Naive thymus-derived CD8-positive, alpha-beta T cell (primary cell): ENCODE results near the gene PDGFB. TPM values are rescaled to one million over a fixed set of nuclear protein-coding genes. Genes with fewer than 3 reads are reported as not detected.

Source experiments
- ATAC-seq, 2 donors: fragments of 150-1000 bp; cut with Tn5 transposase in 1 of 2; sonication (Bioruptor Pico), chemical (Tn5 transposase) in 1 of 2; 1 replicate in 1 of 2; 2 replicates in 1 of 2; pipeline ENCODE4 v1.10.0; 2021; ENCODE audit warnings: mild to moderate bottlenecking in 2 of 2, moderate library complexity in 2 of 2
- POLR2A ChIA-PET: fragments of 350-600 bp; sonication (Branson Sonifier 250); formaldehyde crosslinking; loops from one replicate; lab custom pipeline; 2021; ENCODE audit warnings: antibody characterized with exemption; lab: Charles Lee
- DNase-seq, 10 donors: peaks; one replicate each; pipeline versions ENCODE4 v3.0.0 to v3.0.0-alpha.2; 2020 to 2022
- H3K27ac Mint-ChIP-seq, 10 donors: one replicate each; pipeline ENCODE4 v1.8.0; 2020 to 2022; ENCODE audit warnings: mild to moderate bottlenecking in 10 of 10, mixed read lengths in 10 of 10, moderate library complexity in 4 of 10, inconsistent platforms in 1 of 10
- H3K27me3 Mint-ChIP-seq, 5 donors: one replicate each; pipeline ENCODE4 v1.8.0; 2021 to 2022; ENCODE audit warnings: mixed read lengths in 5 of 5
- H3K36me3 Mint-ChIP-seq, 3 donors: one replicate each; pipeline ENCODE4 v1.8.0; 2020 to 2022; ENCODE audit warnings: mixed read lengths in 3 of 3, mild to moderate bottlenecking in 2 of 3, inconsistent platforms in 1 of 3
- H3K4me1 Mint-ChIP-seq, 4 donors: one replicate each; pipeline ENCODE4 v1.8.0; 2021 to 2022; ENCODE audit warnings: mixed read lengths in 4 of 4
- H3K4me3 Mint-ChIP-seq, 10 donors: one replicate each; pipeline ENCODE4 v1.8.0; 2020 to 2022; ENCODE audit warnings: mild to moderate bottlenecking in 10 of 10, mixed read lengths in 10 of 10, moderate library complexity in 6 of 10, inconsistent platforms in 1 of 10
- H3K9me3 Mint-ChIP-seq, 9 donors: one replicate each; pipeline ENCODE4 v1.8.0; 2020 to 2022; ENCODE audit warnings: mixed read lengths in 9 of 9, mild to moderate bottlenecking in 3 of 9, inconsistent platforms in 1 of 9, moderate library complexity in 1 of 9
- polyA plus RNA-seq, 3 donors: library from polyadenylated mRNA; unstranded; fragments of 300-500 nt; fragmentation: Illumina TruSeq; gene quantifications; one replicate each; pipeline ENCODE4 v1.2.3, GENCODE V29; 2021
- total RNA-seq, 8 experiments: library from RNA in 2 of 8; stranded (reverse) in 2 of 8; gene quantifications; one replicate each; pipeline ENCODE4 v1.2.3 and lab custom pipeline; 2021 to 2026

PDGFB gene
- total and polyA plus RNA-seq, 5 experiments from 2014 or later = 1.0 to 10.1 (median 3.9) TPM

GRCh38 chr22:39250131-39250530, 5.3 kb upstream of the PDGFB start:
- Mint-ChIP-seq H3K27me3 (peaks cover 6 to 74% (median 26%) of the 10 kb centered on the region in 5 donors), H3K36me3 (peaks cover 0 to 15% (median 0%) of the 10 kb centered on the region in 3 donors), H3K9me3 (no peaks in the 10 kb centered on the region), H3K27ac (no peak overlapping the region), H3K4me1 (peaks cover 19 to 32% (median 24%) of the 10 kb centered on the region in 4 donors), H3K4me3 (no peak overlapping the region)
- POLR2A ChIA-PET = interaction anchor here (0.9 kb wide), 1 partner anchor 69 kb away, joined by 5 read pairs; no protein-coding TSS in a partner anchor
- DNase-seq (no peak), ATAC-seq (no peak)

GRCh38 chr22:39249086-39249704, 4.4 kb upstream of the PDGFB start:
- H3K36me3 Mint-ChIP-seq = peaks cover 0 to 15% (median 0%) of the 10 kb centered on the region in 3 donors
- no peaks in the 10 kb centered on the region for H3K9me3 Mint-ChIP-seq
- peaks cover 0 to 67% (median 26%) of the 10 kb centered on the region in 5 donors for H3K27me3 Mint-ChIP-seq

GRCh38 chr22:39248254-39248653, 3.5 kb upstream of the PDGFB start:
- Mint-ChIP-seq H3K27ac (no peak overlapping the region), H3K36me3 (peaks cover 0 to 15% (median 0%) of the 10 kb centered on the region in 3 donors), H3K4me1 (peaks cover 15 to 30% (median 21%) of the 10 kb centered on the region in 4 donors), H3K27me3 (peaks cover 0 to 67% (median 26%) of the 10 kb centered on the region in 5 donors), H3K9me3 (no peaks in the 10 kb centered on the region), H3K4me3 (no peak overlapping the region)
- POLR2A ChIA-PET = interaction anchor here (0.8 kb wide), 1 partner anchor 71 kb away, joined by 3 read pairs; the partner anchor contains the start of gene RPL3
- DNase-seq (no peak), ATAC-seq (no peak)

More at GRCh38 chr22:39249086-39249704, 4.4 kb upstream of the PDGFB start:
- ATAC-seq = no peak
- DNase-seq = no peak
- H3K27ac Mint-ChIP-seq = no peak overlapping the region
- no peak overlapping the region for H3K4me3 Mint-ChIP-seq
- peaks cover 15 to 25% (median 20%) of the 10 kb centered on the region in 4 donors for H3K4me1 Mint-ChIP-seq
- POLR2A ChIA-PET = interaction anchor here (0.8 to 1.1 kb wide), 4 partner anchors 9 to 71 kb away, joined by 3 read pairs; partner anchors contain the start of gene RPL3

GRCh38 chr22:39247361-39247760, 2.6 kb upstream of the PDGFB start:
- Mint-ChIP-seq H3K27ac (no peak overlapping the region), H3K36me3 (peaks cover 0 to 15% (median 0%) of the 10 kb centered on the region in 3 donors), H3K4me1 (peaks cover 12 to 26% (median 20%) of the 10 kb centered on the region in 4 donors), H3K27me3 (peaks cover 0 to 59% (median 22%) of the 10 kb centered on the region in 5 donors), H3K9me3 (no peaks in the 10 kb centered on the region), H3K4me3 (no peak overlapping the region)
- DNase-seq = no peak
- no peak for ATAC-seq
- POLR2A ChIA-PET = interaction anchor here (0.9 kb wide), 1 partner anchor 25 kb away, joined by 3 read pairs; no protein-coding TSS in a partner anchor

- Mint-ChIP-seq H3K4me3 (no peak overlapping the region), H3K27ac (peak overlapping the region in 3 of 10 donors; percentile 40 to 72 (median 53)), H3K9me3 (no peaks in the 10 kb centered on the region), H3K36me3 (peaks cover 0 to 15% (median 0%) of the 10 kb centered on the region in 3 donors), H3K27me3 (peaks cover 0 to 54% (median 19%) of the 10 kb centered on the region in 5 donors), H3K4me1 (peaks cover 12 to 27% (median 20%) of the 10 kb centered on the region in 4 donors)
- ATAC-seq (no peak), DNase-seq (no peak)
- POLR2A ChIA-PET = interaction anchor here (0.9 to 6.0 kb wide), 2 partner anchors 25 to 95 kb away, joined by 3 to 35 read pairs; partner anchors contain the start of gene CBX7
These were observed 2.0 kb upstream of the PDGFB start for GRCh38 chr22:39246690-39247332.

- no peak for DNase-seq
- H3K27ac Mint-ChIP-seq = peak overlapping the region in 4 of 10 donors; percentile 19 to 61 (median 41)
- peaks cover 18 to 33% (median 26%) of the 10 kb centered on the region in 4 donors for H3K4me1 Mint-ChIP-seq
- H3K4me3 Mint-ChIP-seq = peak overlapping the region in 4 of 10 donors; percentile 55 to 81 (median 73)
- H3K9me3 Mint-ChIP-seq = no peaks in the 10 kb centered on the region
- POLR2A ChIA-PET = interaction anchor here (0.9 to 8.2 kb wide), 4 partner anchors 26 to 94 kb away, joined by 3 to 77 read pairs (median 19); partner anchors contain the start of genes CBX7 and RPL3
- no peak for ATAC-seq
- H3K36me3 Mint-ChIP-seq = peaks cover 0 to 15% (median 0%) of the 10 kb centered on the region in 3 donors
- H3K27me3 Mint-ChIP-seq = peaks cover 0 to 48% (median 20%) of the 10 kb centered on the region in 5 donors
These were observed 1.4 kb upstream of the PDGFB start for GRCh38 chr22:39246217-39246616.

GRCh38 chr22:39245130-39246039, 603 bp upstream of the PDGFB start:
- peaks cover 27 to 41% (median 33%) of the 10 kb centered on the region in 4 donors for H3K4me1 Mint-ChIP-seq
- ATAC-seq = no peak
- peak overlapping the region in 8 of 10 donors; percentile 29 to 82 (median 67) for H3K27ac Mint-ChIP-seq
- POLR2A ChIA-PET = interaction anchor here (0.7 to 8.2 kb wide), 8 partner anchors 8 to 96 kb away, joined by 3 to 77 read pairs (median 4); partner anchors contain the start of genes CBX7 and RPL3
- H3K4me3 Mint-ChIP-seq = peak overlapping the region; percentile 24 to 94 (median 74)
- H3K9me3 Mint-ChIP-seq = no peaks in the 10 kb centered on the region
- peaks cover 0 to 15% (median 0%) of the 10 kb centered on the region in 3 donors for H3K36me3 Mint-ChIP-seq
- H3K27me3 Mint-ChIP-seq = peaks cover 0 to 40% (median 21%) of the 10 kb centered on the region in 5 donors
- DNase-seq = no peak

- peaks cover 0 to 11% (median 0%) of the 10 kb centered on the region in 3 donors for H3K36me3 Mint-ChIP-seq
- H3K9me3 Mint-ChIP-seq = no peaks in the 10 kb centered on the region
- H3K27me3 Mint-ChIP-seq = peaks cover 0 to 29% (median 19%) of the 10 kb centered on the region in 5 donors
- POLR2A ChIA-PET = interaction anchor here (1.2 to 8.2 kb wide), 5 partner anchors 9 to 95 kb away, joined by 3 to 77 read pairs (median 9); partner anchors contain the start of genes CBX7 and RPL3
- peaks cover 29 to 48% (median 43%) of the 10 kb centered on the region in 4 donors for H3K4me1 Mint-ChIP-seq
- peak overlapping the region; percentile 73 to 94 (median 81) for H3K4me3 Mint-ChIP-seq
- H3K27ac Mint-ChIP-seq = peak overlapping the region in 3 of 10 donors; percentile 42 to 92 (median 60)
- DNase-seq = peak in 1 of 10 donors; percentile 24
- no peak for ATAC-seq
These were observed 666 bp downstream of the PDGFB start for GRCh38 chr22:39244136-39244495.

GRCh38 chr22:39243439-39244135, 1.2 kb downstream of the PDGFB start:
- POLR2A ChIA-PET = interaction anchor here (0.7 to 8.2 kb wide), 13 partner anchors 10 to 95 kb away, joined by 3 to 77 read pairs (median 6); partner anchors contain the start of genes CBX7 and RPL3
- ATAC-seq (peak in 1 of 2 donors; percentile 6), DNase-seq (peak in 1 of 10 donors; percentile 43)
- Mint-ChIP-seq H3K4me1 (peaks cover 31 to 53% (median 48%) of the 10 kb centered on the region in 4 donors), H3K27me3 (peaks cover 0 to 24% (median 19%) of the 10 kb centered on the region in 5 donors), H3K27ac (peak overlapping the region in 6 of 10 donors; percentile 25 to 92 (median 68)), H3K36me3 (peaks cover 0 to 11% (median 0%) of the 10 kb centered on the region in 3 donors), H3K9me3 (no peaks in the 10 kb centered on the region), H3K4me3 (peak overlapping the region; percentile 76 to 95 (median 89))

GRCh38 chr22:39242595-39243438, 2.0 kb downstream of the PDGFB start:
- ATAC-seq = peak; percentile 38 to 39
- Mint-ChIP-seq H3K4me3 (peak overlapping the region; percentile 84 to 95 (median 90)), H3K36me3 (peaks cover 0 to 9% (median 0%) of the 10 kb centered on the region in 3 donors), H3K27ac (peak overlapping the region; percentile 19 to 93 (median 84)), H3K9me3 (no peaks in the 10 kb centered on the region), H3K4me1 (peaks cover 31 to 61% (median 55%) of the 10 kb centered on the region in 4 donors), H3K27me3 (peaks cover 0 to 24% (median 16%) of the 10 kb centered on the region in 5 donors)
- POLR2A ChIA-PET = interaction anchor here (0.6 to 8.2 kb wide), 13 partner anchors 11 to 277 kb away, joined by 3 to 77 read pairs (median 5); partner anchors contain the start of genes ATF4, CBX7 and RPL3
- peak; percentile 26 to 69 (median 48) for DNase-seq
